HG02938 (cell line): ENCODE measurements around the gene TRMU.

Experiments used
- ATAC-seq: cut with Tn5 transposase; IDR thresholded peaks from one replicate; pipeline ENCODE4 v1.9.1; 2021; ENCODE audit warnings: mild to moderate bottlenecking, moderate library complexity; ENCODE audit not compliant: unreplicated experiment

TRMU gene

DNA sequence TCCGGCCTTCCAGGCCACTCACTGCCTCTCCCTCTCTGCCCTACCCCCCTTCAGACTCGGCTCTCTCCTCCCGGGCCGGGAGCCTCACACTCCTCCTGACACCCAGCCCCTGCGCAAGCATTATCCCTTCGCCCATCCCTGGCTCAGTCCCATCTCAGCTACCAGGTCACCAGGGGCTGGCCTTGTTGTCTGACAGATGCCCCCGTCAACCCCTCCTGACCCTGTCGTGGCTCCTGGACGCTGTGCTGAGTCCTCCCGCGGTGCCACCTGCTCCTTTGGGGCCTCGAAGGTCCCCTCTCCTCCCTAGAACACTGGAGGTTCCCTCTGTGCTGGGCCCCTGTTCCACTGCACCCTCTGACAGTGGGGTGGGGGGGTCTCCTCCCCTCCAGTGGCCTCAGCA is 32.9 kb downstream of the TRMU start:
- no peak for ATAC-seq

DNA sequence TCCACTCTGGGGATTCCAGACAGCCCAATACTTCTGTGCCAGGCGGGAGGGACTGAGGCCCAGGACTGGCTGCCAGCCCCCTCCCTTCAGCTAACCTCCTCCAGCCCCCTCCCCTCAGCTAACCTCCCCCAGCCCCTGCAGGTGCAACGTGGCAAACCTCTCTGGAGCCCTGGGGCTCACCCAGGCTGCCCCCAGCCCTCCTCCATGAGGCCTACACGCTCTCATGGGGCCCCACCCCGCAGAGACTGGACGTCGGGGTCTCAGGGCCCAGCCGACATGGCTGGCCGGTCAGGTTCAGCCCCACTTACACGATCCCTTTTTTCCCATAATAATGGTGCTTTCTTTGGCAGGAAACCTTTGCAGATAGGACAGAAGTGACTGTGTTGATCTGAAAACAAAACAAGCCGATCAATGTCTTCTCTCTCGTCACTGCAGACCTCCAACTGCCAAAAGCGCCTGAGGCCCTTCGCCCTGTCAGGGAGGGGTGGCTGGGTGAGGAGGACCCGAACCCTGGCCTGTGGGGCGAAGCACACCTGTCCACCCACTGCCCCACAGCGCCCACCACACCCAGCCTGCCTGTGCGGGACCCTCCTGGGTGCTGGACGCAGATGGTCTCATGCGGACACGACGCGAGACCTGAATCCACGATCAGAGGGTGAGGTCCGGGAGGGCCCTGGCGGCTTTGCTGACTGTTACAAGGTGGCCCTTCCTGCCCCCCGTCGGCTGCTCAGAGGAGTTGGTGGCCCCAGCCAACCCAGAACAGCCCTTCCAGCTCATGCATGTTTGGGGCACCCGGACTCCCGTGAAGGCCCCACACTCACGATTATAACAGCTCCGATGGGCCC is 33.6 kb downstream of the TRMU start:
- ATAC-seq: no peak

DNA sequence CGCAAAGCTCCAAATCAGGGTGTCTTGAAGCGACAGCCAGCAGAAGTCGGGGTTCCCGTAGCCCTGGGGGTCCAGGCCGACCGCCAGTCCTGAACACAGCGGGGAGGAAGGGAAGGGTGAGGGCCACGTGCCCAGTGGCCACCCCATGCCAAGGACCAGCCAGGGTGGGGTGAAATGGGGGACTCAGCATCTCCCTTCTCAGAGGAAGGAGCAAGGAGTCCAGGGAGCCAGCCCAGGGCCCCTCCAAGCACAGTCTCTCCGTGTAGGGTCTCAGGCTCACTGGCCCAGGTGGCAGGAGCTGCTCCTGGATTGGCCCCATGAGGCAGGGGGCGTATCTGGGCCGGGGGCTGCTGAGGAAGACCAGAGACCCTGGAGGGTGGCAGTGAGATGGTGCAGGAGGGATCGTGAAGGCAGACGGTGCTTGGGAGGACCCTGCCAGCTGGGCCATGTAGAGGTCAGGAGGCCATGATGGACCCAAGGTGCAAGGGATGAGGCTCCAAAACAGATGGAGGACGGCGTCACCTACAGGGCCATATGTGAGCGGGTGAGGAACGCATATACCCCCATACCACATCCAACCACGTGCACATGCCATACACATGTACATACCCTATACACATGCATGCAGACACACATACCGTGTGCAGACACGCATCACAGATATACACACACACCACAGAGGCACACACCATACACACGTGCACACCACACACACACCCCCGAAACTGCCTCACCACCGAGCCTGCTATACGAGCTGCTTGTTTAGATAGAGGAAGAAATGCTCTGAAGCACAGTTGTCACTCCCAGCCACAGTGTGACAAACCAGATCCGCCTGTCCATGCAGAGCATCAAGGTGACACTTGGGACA is 34.4 kb downstream of the TRMU start:
- ATAC-seq: no peak

DNA sequence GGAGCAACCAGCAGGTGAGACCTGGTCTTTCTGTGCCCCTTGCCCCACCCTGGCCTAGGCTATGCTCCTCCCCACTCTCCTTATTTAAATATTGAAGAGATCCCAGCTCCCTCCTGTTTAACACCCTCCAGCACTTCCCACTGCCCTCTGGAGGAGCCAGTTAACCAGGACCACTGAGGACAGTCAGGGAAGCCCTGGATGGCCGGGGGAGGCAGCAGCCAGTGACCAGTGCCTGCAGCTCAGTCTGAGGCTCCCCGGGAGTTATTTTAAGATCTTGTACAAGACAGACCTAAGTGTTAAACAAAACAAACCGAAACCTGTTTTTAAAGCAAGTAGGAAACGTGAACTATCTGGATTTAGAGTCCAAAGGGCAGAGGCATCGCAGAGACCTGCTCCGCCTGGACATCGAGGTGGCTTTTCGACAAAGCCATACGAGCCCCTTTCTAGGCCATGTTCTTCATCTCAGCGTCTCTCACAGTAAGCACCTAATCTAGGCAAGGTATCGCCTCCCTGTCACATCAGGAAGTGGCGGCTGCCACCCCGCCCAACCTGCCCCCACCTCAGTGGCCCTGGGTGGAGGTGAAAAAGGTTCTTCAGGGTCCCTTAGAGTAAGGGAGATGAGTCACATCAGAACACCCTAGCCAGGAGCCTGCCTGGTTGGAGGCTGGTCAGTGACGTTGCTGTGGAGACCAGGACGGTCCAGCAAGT is 35.2 kb downstream of the TRMU start:
- no peak for ATAC-seq

DNA sequence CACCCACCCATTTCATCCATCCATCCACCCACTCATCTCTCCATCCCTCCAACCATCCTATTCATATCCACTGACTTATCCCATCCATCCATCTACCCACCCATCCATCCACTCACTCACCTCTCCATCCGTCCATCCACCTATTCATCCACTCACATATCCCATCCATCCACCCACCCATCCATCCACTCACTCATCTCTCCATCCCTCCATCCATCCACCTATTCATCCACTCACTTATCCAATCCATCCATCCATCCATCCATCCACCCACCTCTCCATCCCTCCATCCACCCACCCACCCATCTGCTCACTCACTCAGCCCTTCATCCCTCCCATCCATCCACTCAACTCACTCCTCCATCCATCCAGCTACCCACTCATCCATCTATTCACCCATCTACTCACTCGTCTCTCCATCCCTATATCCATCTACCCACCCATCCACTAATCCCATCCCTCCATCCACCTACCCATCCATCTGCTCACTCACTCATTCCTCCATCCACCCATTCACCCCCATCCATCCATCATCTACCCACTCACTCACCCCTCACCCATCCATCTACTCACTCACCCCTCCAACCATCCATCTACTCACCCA is 36.2 kb downstream of the TRMU start:
- ATAC-seq: no peak

DNA sequence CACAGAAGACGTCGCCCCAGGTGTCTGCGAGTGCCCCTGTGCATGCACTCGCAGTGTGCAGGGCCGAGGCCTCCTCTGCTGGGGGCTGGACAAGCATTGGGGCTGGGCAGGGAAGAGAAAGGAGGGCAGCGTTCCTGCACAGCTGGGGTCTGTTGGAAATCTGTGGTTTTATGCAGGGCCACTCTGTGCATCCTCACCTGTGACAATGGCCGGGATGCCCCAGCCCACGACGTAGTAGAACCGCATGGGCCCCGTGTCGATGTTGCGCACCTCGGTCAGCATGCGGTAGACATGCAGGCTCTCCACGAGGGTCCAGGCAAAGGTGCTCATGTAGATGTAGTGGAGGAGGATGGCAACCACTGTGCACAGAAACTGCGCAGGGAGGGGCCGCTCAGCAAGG is 37.2 kb downstream of the TRMU start:
- no peak for ATAC-seq

DNA sequence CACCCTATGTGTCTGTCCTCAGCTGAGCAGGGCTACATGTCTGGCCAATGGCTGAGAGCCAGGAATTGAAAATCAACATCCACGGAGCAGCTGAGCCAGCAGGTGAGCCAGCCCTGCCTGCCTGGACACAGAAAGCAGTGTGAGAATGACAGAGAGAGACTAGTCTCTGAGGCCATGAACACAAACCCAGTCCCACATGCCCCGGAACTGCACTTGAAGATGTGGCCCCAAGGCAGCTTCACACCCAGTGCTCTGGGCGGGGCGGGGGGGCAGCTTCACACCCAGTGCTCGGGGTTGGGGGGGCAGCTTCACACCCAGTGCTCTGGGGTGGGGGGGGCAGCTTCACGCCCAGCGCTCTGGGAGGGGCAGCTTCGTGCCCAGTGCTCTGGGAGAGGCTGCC is 37.6 kb downstream of the TRMU start:
- no peak for ATAC-seq

GRCh38 chr22:46373921-46374662 is 38.6 kb downstream of the TRMU start:
- no peak for ATAC-seq

DNA sequence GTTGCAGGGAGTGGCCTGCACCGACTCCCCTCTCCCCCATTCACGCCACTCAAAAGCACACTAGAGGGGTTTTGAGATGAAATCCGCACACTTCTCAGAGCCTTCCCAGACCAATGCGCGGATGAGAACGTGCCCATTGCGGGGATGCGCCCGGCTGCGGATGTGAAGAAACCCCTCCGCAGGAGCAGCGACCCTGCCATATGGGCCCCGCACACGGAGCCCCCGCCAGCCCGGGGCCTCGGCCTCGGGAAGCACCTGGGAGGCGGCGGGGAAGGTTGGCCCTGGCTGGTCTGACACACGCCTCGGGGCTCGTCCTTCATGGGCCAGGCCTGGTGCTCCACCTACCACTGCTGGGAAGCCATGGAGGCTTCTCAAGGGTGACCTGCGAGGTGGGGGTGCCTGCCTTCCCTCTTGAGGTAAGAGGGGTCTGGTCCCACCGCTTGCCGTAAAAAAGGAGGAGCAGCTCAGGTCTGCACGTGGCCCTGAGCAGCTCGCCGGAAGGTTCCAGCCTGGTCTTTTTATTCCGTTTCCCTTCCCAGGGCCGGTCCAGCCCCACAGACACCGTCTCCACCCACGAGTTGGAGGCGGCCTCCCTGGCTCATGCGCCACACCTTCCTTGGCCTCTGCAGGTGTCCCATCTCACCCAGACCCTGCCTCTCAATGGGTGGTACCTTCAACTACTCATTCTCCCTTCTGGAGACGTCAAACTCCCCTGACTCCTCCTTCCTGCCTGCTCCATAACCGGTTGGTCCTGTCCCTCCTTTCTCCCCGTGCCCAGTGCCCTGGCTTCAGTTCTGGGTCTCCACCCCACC is 39.4 kb downstream of the TRMU start:
- ATAC-seq: no peak

GRCh38 chr22:46376111-46376510 is 40.6 kb downstream of the TRMU start:
- ATAC-seq: no peak

DNA sequence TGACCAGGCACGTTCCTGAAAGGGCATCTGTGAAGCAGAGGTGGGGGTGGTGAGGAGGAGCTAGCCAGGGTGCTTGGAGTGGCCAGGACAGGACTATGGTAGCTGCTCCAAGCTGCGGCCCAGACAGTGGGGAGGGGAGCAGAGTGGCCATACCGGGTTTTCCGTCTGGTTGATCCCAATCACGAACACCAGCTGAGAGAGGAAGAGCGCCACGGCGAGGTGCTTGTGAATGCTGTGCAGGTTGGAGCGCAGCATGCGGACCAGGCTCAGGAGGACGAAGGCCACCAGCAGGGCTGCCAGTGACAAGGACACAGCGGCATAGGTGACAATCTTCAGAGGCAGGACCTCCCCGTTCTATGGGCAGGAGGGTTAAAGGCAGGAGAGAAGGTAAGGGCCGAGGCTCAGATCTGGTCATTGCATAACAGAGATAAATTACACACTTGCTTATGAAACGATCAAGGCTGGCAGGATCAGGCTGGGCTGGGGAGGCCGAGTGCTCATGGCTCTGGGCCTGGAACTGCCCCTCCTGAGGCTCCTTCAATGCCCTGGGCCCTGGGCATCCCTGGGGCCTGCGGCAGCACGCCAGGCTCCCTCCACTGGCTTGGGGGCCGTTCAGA is 41.5 kb downstream of the TRMU start:
- ATAC-seq: no peak

DNA sequence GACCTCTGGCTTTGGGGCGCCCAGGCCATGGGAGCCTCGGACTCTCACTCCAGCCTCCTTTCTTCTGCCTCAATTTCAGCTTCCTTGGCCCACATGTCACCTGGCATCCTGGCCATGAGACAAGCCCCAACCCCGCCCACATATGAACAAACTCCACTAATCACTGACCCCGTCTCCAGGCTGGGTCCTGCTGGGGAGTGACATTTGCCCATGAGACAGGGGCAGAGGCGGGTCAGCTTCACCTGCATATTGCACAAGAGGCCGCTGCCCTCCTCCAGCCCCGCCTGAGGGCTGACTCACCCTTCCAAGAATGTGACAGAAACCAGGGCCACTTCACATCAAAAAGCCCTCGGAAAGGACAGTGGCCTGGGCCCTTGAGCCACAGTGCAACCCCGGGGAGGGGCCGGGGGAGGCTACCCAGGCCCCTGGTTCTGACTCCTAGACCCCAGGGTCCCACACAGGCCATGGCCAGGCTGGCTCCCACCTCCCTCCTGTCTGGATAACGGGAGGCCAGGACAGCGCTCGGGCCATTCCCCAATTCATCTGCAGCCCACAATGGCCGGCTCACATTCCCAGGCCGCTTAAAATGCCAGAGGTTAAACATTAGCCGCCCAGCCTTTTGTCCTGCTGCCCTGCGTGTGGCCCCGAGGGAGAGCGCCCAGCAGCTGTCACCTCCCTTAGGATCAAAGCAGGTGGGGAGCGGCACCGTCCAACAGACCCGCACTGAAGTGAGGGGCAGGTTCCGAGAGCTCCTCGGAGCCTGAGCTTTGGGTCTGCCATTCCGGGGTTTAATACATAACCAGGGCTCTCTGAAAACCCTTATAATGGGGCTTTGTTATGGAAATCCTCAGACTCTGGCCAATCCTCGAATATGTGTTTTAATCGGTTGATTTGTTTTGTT is 42.3 kb downstream of the TRMU start:
- no peak for ATAC-seq

DNA sequence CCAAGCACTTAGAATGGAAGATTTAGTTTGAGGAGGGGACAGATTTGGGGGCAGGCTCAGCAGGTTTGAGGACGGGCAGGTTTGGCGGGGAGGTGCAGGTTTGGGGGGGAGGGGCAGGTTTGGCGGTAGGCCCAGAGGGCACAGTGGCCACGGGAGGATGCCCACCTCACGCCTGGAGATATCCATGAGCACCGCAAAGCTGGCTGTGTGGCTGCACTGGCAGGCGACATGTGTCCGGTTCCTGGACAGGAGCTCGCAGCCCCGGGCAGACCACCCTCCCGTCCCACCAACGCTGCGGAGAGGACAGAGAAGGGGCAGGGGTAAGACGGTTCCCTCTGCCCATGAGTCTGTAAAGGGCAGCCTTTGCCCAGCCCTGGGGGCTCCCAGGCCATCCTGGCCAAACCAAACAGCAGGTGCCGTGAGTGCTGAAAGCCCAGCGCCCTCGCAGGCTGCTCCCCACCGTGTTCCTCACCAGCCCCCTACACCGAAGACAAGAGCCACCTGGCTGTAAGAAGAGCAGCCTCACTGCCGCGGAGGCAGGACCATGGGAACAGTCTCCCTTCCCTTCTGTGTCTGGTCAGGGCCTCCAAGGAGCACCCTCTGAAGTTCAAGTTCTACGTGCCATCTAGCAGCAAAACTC is 43.0 kb downstream of the TRMU start:
- no peak for ATAC-seq

- ATAC-seq: no peak
Observed at GRCh38 chr22:46379066-46379930, 43.8 kb downstream of the TRMU start.

DNA sequence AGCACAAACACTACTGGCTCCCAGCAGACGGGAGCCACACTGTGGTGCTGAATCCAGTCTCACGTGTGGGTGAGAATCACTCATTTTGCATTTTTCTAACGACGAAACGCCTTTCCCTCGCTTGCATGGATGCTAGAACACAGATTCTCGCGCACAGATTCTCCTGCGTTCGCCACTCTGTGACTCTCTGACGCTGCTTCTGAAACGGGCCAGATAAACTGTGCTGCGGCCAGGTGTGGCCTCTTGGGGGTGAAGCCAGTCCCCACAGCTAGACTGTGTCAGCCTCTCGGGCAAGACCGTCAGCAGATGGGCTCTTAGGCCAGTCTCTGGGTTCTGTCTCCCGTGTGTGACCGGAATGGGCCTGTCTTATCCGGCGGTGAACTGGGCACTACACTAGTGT is 44.6 kb downstream of the TRMU start:
- ATAC-seq: no peak

DNA sequence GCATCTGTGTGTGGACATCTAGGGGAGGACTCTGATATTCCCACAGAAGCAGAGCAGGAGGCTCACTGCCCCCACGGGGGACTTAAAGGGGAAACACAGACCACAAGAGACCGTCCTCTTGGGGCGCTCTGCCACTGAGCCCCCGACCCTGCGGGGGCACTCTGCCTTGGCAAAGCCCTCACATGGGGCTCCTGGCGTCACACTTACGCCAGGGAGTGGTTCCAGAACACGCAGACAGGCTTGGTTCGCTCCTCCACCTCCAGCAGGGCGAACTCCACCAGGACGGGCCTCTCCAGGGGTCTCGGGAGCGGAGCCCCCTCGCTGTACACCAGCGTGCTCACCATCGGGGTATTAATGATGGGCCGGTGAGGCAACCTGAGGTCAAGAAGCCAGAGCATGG is 45.1 kb downstream of the TRMU start:
- ATAC-seq: no peak

DNA sequence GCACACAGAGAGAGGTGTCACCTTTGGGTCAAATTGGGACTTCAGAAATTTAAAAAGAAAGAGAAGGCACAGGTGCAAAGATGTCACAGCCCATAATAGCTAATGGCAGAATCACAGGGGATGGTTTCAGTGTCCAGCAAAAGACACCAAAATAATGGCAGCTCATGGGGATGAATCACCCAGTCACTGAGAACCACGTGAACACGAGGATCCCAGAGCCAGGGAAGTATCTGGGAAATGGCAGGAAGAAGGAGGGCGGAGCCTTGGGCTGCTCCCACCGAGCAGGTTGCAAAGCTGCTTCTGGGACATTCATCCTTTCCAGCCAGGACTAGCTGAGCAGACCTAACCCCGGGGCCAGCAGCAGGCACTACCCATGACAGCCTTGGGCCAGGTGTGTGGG is 45.6 kb downstream of the TRMU start:
- no peak for ATAC-seq
